ENCODE measurements around the gene SLMAP. TPM values are rescaled to one million over a fixed set of nuclear protein-coding genes. Genes with fewer than 3 reads are reported as not detected.

SLMAP gene
- total RNA-seq, 1 donor from 2014 or later, result 116 TPM

DNA sequence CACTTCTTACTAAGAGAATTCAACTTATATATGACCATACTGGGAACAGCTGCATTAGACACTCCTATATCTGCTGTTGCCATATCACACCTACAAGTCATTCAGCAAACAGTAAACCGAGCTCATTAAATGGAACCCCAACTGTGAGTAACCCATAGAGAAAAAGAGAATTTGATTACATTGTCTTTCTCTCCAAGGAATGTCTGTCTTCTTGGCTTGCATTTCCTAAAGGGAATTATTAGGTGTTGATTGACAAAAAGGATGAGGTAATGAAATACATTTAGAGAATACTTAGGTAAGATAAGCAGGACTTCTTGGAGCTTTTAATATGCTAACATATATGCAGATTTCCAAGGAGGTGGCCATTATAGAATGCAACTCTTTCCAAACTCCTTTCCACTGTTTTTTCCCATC is 76.8 kb downstream of the SLMAP start:
- H3K4me1 Mint-ChIP-seq (ENCODE audit: low read depth), result peaks cover 19% of the 10 kb centered on the region
- H3K36me3 Mint-ChIP-seq (ENCODE audit: low read depth), result peaks cover 6% of the 10 kb centered on the region
- no peak overlapping the region for H3K4me3 Mint-ChIP-seq (ENCODE audit: unreplicated experiment)
- H3K27me3 Mint-ChIP-seq (ENCODE audit: low read depth), result no peaks in the 10 kb centered on the region
- H3K9me3 Mint-ChIP-seq (ENCODE audit: low read depth), result no peaks in the 10 kb centered on the region
- TF ChIP-seq, protein P1, sequence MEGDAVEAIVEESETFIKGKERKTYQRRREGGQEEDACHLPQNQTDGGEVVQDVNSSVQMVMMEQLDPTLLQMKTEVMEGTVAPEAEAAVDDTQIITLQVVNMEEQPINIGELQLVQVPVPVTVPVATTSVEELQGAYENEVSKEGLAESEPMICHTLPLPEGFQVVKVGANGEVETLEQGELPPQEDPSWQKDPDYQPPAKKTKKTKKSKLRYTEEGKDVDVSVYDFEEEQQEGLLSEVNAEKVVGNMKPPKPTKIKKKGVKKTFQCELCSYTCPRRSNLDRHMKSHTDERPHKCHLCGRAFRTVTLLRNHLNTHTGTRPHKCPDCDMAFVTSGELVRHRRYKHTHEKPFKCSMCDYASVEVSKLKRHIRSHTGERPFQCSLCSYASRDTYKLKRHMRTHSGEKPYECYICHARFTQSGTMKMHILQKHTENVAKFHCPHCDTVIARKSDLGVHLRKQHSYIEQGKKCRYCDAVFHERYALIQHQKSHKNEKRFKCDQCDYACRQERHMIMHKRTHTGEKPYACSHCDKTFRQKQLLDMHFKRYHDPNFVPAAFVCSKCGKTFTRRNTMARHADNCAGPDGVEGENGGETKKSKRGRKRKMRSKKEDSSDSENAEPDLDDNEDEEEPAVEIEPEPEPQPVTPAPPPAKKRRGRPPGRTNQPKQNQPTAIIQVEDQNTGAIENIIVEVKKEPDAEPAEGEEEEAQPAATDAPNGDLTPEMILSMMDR (IDR thresholded peaks at IDR 0.05), result no peak
- no peak overlapping the region for H3K27ac Mint-ChIP-seq (ENCODE audit: unreplicated experiment)
- DNase-seq (ENCODE audit: low spot score), result no peak

DNA sequence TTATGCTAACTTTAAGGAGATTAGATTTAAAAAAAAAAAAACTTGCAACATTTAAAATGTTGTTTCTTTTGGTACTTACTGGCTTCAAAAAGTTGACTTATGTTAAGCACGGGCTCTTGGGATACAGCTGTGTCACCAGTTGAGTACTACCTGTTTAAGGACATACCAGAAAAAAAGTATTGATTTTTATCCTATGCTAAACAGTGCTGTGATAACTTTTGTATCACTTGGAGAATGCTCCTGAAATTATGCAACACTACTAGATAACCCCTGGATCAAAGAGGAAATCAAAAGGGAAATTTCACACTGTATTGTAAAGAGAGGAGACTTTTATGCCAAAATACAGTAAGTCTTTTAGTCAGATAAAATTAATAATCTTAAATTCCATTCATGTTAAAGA is 77.7 kb downstream of the SLMAP start:
- no peak overlapping the region for H3K4me3 Mint-ChIP-seq (ENCODE audit: unreplicated experiment)
- peaks cover 11% of the 10 kb centered on the region for H3K4me1 Mint-ChIP-seq (ENCODE audit: low read depth)
- H3K36me3 Mint-ChIP-seq (ENCODE audit: low read depth), result peaks cover 6% of the 10 kb centered on the region
- H3K27me3 Mint-ChIP-seq (ENCODE audit: low read depth), result no peaks in the 10 kb centered on the region
- TF ChIP-seq, protein P1 (IDR thresholded peaks at IDR 0.05), result no peak
- H3K27ac Mint-ChIP-seq (ENCODE audit: unreplicated experiment), result no peak overlapping the region
- DNase-seq (ENCODE audit: low spot score), result no peak
- no peaks in the 10 kb centered on the region for H3K9me3 Mint-ChIP-seq (ENCODE audit: low read depth)

DNA sequence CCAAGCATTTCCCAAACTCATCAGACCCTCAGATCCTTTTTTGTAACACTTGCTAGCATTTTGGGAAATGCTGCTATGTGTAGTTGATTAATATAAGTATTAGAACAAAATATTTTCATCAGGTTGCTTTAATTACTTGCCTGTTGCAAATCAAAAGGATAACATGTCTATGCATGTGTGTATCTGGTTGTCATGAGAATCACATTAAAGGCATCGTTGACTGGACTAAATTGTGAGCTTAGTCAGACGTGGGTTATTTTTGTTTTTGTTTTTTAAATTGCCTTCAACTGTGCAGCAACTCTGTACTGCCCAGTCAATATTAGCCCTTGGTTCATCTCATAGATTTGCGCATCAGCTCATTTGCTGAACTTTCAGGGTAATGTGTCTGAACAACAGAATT is 81.6 kb downstream of the SLMAP start:
- Mint-ChIP-seq H3K27me3 (ENCODE audit: low read depth) (no peaks in the 10 kb centered on the region), H3K9me3 (ENCODE audit: low read depth) (no peaks in the 10 kb centered on the region), H3K4me3 (ENCODE audit: unreplicated experiment) (no peak overlapping the region), H3K27ac (ENCODE audit: unreplicated experiment) (no peak overlapping the region), H3K36me3 (ENCODE audit: low read depth) (peaks cover 2% of the 10 kb centered on the region), H3K4me1 (ENCODE audit: low read depth) (peaks cover 8% of the 10 kb centered on the region)
- TF ChIP-seq, protein P1 (IDR thresholded peaks at IDR 0.05), result no peak
- no peak for DNase-seq (ENCODE audit: low spot score)

DNA sequence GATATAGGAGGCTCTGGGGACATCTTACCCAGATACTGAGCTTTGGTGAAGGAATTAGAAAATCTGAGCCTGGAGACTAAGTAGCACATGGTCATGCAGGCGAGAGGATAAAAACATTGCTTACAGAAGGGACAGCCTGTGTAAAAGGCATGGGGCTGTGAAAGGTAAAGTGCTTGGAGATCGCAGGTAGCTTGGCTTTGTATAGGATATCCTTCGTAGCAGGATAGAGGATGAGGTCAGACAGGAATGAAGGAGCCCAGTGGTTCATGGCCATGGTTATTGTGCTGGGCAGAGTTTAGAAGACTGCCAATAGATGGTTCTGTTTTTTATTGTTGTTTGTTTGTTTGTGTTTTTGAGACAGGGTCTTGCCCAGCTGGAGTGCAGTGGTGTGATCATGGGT is 82.5 kb downstream of the SLMAP start:
- H3K27me3 Mint-ChIP-seq (ENCODE audit: low read depth), result no peaks in the 10 kb centered on the region
- H3K4me1 Mint-ChIP-seq (ENCODE audit: low read depth), result peaks cover 8% of the 10 kb centered on the region
- H3K9me3 Mint-ChIP-seq (ENCODE audit: low read depth), result no peaks in the 10 kb centered on the region
- TF ChIP-seq, protein P1 (IDR thresholded peaks at IDR 0.05), result no peak
- H3K4me3 Mint-ChIP-seq (ENCODE audit: unreplicated experiment), result no peak overlapping the region
- H3K36me3 Mint-ChIP-seq (ENCODE audit: low read depth), result peaks cover 2% of the 10 kb centered on the region
- H3K27ac Mint-ChIP-seq (ENCODE audit: unreplicated experiment), result no peak overlapping the region
- DNase-seq (ENCODE audit: low spot score), result no peak

DNA sequence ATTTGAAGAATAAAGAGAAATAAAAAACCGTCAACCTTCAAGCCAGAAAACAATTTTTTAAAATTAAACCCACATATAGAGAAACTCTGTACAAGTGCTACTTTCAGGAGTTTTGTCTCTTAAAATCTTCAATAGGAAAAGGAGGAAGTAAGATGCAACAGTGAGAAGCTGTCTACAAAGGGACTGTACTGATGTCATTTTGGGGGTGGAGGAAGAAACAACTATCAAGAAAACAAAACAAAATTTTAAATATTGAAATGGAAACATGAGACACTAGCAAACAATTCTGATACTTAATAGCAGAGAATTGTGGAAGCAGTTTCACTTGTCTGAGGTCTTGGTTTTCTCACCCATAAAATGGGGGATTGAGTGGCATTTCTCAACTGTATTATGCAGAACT is 84.4 kb downstream of the SLMAP start:
- no peak overlapping the region for H3K4me3 Mint-ChIP-seq (ENCODE audit: unreplicated experiment)
- no peak overlapping the region for H3K27ac Mint-ChIP-seq (ENCODE audit: unreplicated experiment)
- H3K27me3 Mint-ChIP-seq (ENCODE audit: low read depth), result no peaks in the 10 kb centered on the region
- H3K9me3 Mint-ChIP-seq (ENCODE audit: low read depth), result no peaks in the 10 kb centered on the region
- DNase-seq (ENCODE audit: low spot score), result no peak
- TF ChIP-seq, protein P1 (IDR thresholded peaks at IDR 0.05), result no peak
- peaks cover 8% of the 10 kb centered on the region for H3K4me1 Mint-ChIP-seq (ENCODE audit: low read depth)
- H3K36me3 Mint-ChIP-seq (ENCODE audit: low read depth), result peaks cover 2% of the 10 kb centered on the region

All from chondrocyte (in vitro differentiated cells).